SK-N-SH (cell line): Measurements from ENCODE around the gene NAA10. TPM values are rescaled to one million over a fixed set of nuclear protein-coding genes. Genes with fewer than 3 reads are reported as not detected.
A peak's percentile ranks its signal among the peaks of the same experiment; 100 is the strongest.

ENCODE experiments used
- CTCF ChIA-PET: fragments of 300-600, 350-600 bp; formaldehyde crosslinking; extraction: SDS; loops from one replicate; lab custom pipeline; 2021; lab: Yijun Ruan, JAX
- POLR2A ChIA-PET: fragments of 350-600 bp; sonication (Branson Sonifier 250); formaldehyde crosslinking; extraction: SDS; loops from one replicate; lab custom pipeline; 2020; ENCODE audit warnings: antibody characterized with exemption, inconsistent platforms; lab: Yijun Ruan, JAX
- DNase-seq: peaks from one replicate; pipeline ENCODE4 v3.0.0; 2012
- H2AFZ ChIP-seq: fragments of 200-600 bp; sonication (generic); 2 replicates; pipeline ENCODE4 v1.8.1; 2016; ENCODE audit warnings: antibody characterized with exemption, mild to moderate bottlenecking, low read depth
- H3F3A ChIP-seq: fragments of 200-600 bp; sonication (generic); replicated peaks from 2 replicates; pipeline ENCODE3; 2016; ENCODE audit warnings: antibody characterized with exemption, mild to moderate bottlenecking; ENCODE audit not compliant: insufficient read depth
- H3K27ac ChIP-seq, 2 experiments: fragments of 200-500 bp in 1 of 2; fragments of 200-600 bp in 1 of 2; sonication (Bioruptor generic) in 1 of 2; sonication (generic), shearing (Covaris generic) in 1 of 2; 2 replicates each; pipeline versions ENCODE4 v1.5.1 to v1.6.1; 2014 to 2016; ENCODE audit warnings: low read depth in 2 of 2, inconsistent platforms in 1 of 2, low read length in 1 of 2, mild to moderate bottlenecking in 1 of 2, mixed read lengths in 1 of 2
- H3K27me3 ChIP-seq: fragments of 200-600 bp; sonication (generic), shearing (Covaris generic); 2 replicates; pipeline ENCODE4 v1.6.1; 2016; ENCODE audit warnings: mixed run types; ENCODE audit not compliant: insufficient read depth
- H3K36me3 ChIP-seq, 2 experiments: fragments of 200-500 bp in 1 of 2; fragments of 200-600 bp in 1 of 2; sonication (Bioruptor generic) in 1 of 2; sonication (generic) in 1 of 2; replicated peaks in 1 of 2; 2 replicates each; pipeline versions ENCODE3 to v1.5.1; 2014 to 2016; ENCODE audit warnings: low read length in 1 of 2, mild to moderate bottlenecking in 1 of 2; ENCODE audit not compliant: insufficient read depth in 2 of 2, control insufficient read depth in 1 of 2
- H3K4me1 ChIP-seq, 2 experiments: fragments of 200-500 bp in 1 of 2; fragments of 200-600 bp in 1 of 2; sonication (Bioruptor generic) in 1 of 2; sonication (generic), shearing (Covaris generic) in 1 of 2; 2 replicates each; pipeline versions ENCODE4 v1.5.1 to v1.6.1; 2014 to 2016; ENCODE audit warnings: low read depth in 1 of 2, low read length in 1 of 2, mixed run types in 1 of 2; ENCODE audit not compliant: insufficient read depth in 2 of 2, control insufficient read depth in 1 of 2
- H3K4me2 ChIP-seq: fragments of 200-600 bp; sonication (generic), shearing (Covaris generic); 2 replicates; pipeline ENCODE4 v1.6.1; 2017; ENCODE audit warnings: mixed run types
- H3K4me3 ChIP-seq, 2 experiments: fragments of 200-500 bp in 1 of 2; fragments of 200-600 bp in 1 of 2; sonication (Bioruptor generic) in 1 of 2; sonication (generic), shearing (Covaris generic) in 1 of 2; 2 replicates each; pipeline versions ENCODE4 v1.5.1 to v1.8.1; 2014 to 2016; ENCODE audit warnings: low read depth in 2 of 2, inconsistent platforms in 1 of 2, low read length in 1 of 2, mild to moderate bottlenecking in 1 of 2, mixed read lengths in 1 of 2, moderate library complexity in 1 of 2
- H3K79me2 ChIP-seq: fragments of 200-600 bp; sonication (generic); 2 replicates; pipeline ENCODE4 v1.8.1; 2017; ENCODE audit warnings: mild to moderate bottlenecking; ENCODE audit not compliant: insufficient read depth
- H3K9ac ChIP-seq: fragments of 200-600 bp; sonication (generic); 2 replicates; pipeline ENCODE4 v1.6.1; 2017; ENCODE audit warnings: mixed run types
- H3K9me2 ChIP-seq: fragments of 200-600 bp; sonication (generic); 2 replicates; pipeline ENCODE4 v1.6.1; 2017; ENCODE audit warnings: mixed run types
- H3K9me3 ChIP-seq: fragments of 200-600 bp; sonication (generic); 2 replicates; pipeline ENCODE4 v1.6.1; 2017; ENCODE audit warnings: mixed run types, mild to moderate bottlenecking, moderate library complexity
- H4K20me1 ChIP-seq: fragments of 200-600 bp; sonication (generic); 2 replicates; pipeline ENCODE4 v1.6.1; 2017; ENCODE audit warnings: mild to moderate bottlenecking, mixed run types; ENCODE audit not compliant: insufficient read depth
- CHD2 ChIP-seq: fragments of 150-350 bp; IDR thresholded peaks from 2 replicates; pipeline ENCODE4 v1.6.1; 2018; ENCODE audit warnings: low read length; ENCODE audit not compliant: partially characterized antibody
- CTCF ChIP-seq: fragments of 200-600 bp; sonication (generic); IDR thresholded peaks from 2 replicates; pipeline ENCODE4 v1.6.1; 2017; ENCODE audit warnings: antibody characterized with exemption, mild to moderate bottlenecking, moderate library complexity
- ELF1 ChIP-seq: IDR thresholded peaks from 2 replicates; pipeline ENCODE4 v1.4.0; 2012
- FOSL2 ChIP-seq: IDR thresholded peaks from 2 replicates; pipeline ENCODE4 v1.4.0; 2012; ENCODE audit warnings: low read depth, mild to moderate bottlenecking, moderate library complexity, borderline replicate concordance
- FOXJ3 ChIP-seq: sonication (generic); formaldehyde crosslinking; IDR thresholded peaks from 2 replicates; pipeline ENCODE4 v1.5.1; 2020; ENCODE audit warnings: mild to moderate bottlenecking, missing genetic modification reagents
- GABPA ChIP-seq: IDR thresholded peaks from 2 replicates; pipeline ENCODE4 v1.4.0; 2012; ENCODE audit warnings: low read depth, mild to moderate bottlenecking
- IRF3 ChIP-seq: fragments of 150-350 bp; IDR thresholded peaks from 2 replicates; pipeline ENCODE4 v1.6.1; 2016; ENCODE audit warnings: mild to moderate bottlenecking, low read depth, low read length
- JUND ChIP-seq: IDR thresholded peaks from 2 replicates; pipeline ENCODE4 v1.4.0; 2012
- MEF2A ChIP-seq: IDR thresholded peaks from 2 replicates; pipeline ENCODE4 v1.4.0; 2012; ENCODE audit warnings: low read depth, borderline replicate concordance
- MXI1 ChIP-seq: IDR thresholded peaks from 2 replicates; pipeline ENCODE4 v1.6.1; 2012; ENCODE audit warnings: mild to moderate bottlenecking, low read depth, low read length, improper control_type of control experiment
- NRF1 ChIP-seq: IDR thresholded peaks from 2 replicates; pipeline ENCODE4 v1.6.1; 2012; ENCODE audit warnings: low read depth, mild to moderate bottlenecking, low read length
- RAD21 ChIP-seq: IDR thresholded peaks from 2 replicates; pipeline ENCODE4 v1.6.1; 2012; ENCODE audit warnings: mild to moderate bottlenecking, low read length
- RCOR1 ChIP-seq: fragments of 150-350 bp; IDR thresholded peaks from 2 replicates; pipeline ENCODE4 v1.6.1; 2017; ENCODE audit warnings: antibody characterized with exemption, low read length
- RXRA ChIP-seq: IDR thresholded peaks from 2 replicates; pipeline ENCODE4 v1.4.0; 2012; ENCODE audit warnings: low read depth, mild to moderate bottlenecking, borderline replicate concordance
- SIN3A ChIP-seq: IDR thresholded peaks from 2 replicates; pipeline ENCODE4 v1.6.1; 2012; ENCODE audit warnings: low read depth, mild to moderate bottlenecking, low read length, moderate library complexity, borderline replicate concordance
- TAF1 ChIP-seq: IDR thresholded peaks from 2 replicates; pipeline ENCODE4 v1.6.1; 2012; ENCODE audit warnings: low read depth, mild to moderate bottlenecking, low read length, moderate library complexity, borderline replicate concordance
- TCF12 ChIP-seq: IDR thresholded peaks from 2 replicates; pipeline ENCODE4 v1.4.0; 2012
- TEAD4 ChIP-seq: IDR thresholded peaks from 2 replicates; pipeline ENCODE4 v1.4.0; 2012; ENCODE audit warnings: mild to moderate bottlenecking, borderline replicate concordance; ENCODE audit not compliant: insufficient read depth
- YY1 ChIP-seq: IDR thresholded peaks from 2 replicates; pipeline ENCODE4 v1.4.0; 2012; ENCODE audit warnings: low read depth, mild to moderate bottlenecking
- WGBS: methylation state at CpG from one replicate; pipeline ENCODE4 v1.1.6; 2017; ENCODE audit warnings: low lambda C conversion rate; 5-methylcytosine and 5-hydroxymethylcytosine counted together
- polyA plus RNA-seq, 3 experiments: library from polyadenylated mRNA; depleted of rRNA; stranded (reverse); fragments of >200 nt; gene quantifications; 2 replicates each; pipeline ENCODE4 v1.2.3, GENCODE V29; 2012
- TF ChIP-seq, protein P1 (sequence below): IDR thresholded peaks from 2 replicates; pipeline ENCODE4; 2012
- TF ChIP-seq, protein P2 (sequence below): IDR thresholded peaks from 2 replicates; pipeline ENCODE4 v1.4.0; 2012; ENCODE audit warnings: low read depth, borderline replicate concordance

The NAA10 gene
- polyA plus RNA-seq, 1 of the 3 experiments (the other 2 are of a cell fraction) = 229 TPM

DNA sequence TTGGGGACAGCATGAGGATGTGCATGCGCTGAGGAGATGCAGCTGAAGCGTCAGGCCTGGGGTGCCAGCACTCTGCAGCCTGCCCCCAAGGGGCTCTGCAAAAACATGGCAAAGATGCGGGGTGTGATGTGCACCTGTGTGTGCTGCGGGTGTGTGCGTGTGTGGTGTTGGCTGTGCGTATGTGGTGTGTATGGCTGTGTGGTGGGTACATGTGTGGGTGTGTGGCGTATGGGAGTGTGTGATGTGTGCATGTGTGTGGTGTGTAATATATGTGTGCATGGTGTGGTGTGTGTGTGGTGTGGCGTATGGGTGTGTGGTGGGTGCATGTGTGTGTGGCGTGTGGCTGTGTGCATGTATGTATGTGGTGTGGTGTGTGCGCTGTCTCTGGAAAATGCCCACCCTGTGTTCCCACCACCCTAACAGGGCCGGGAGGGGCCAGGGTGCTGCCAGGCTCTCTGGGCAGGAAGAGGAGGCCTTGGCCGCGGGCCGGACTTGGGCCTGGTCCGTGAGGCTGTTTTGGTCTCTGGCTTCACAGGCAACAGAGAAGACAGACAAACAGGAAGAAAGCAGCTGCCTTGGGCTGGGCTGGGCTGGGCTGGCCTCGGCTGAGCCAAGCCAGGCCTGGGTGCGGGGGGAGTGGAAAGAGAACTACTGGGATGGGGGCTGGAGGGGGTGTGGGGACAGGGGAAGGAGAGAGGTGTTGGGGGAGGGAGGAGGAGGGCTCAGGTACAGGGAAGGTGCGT is 31.4 kb downstream of the NAA10 start:
- Histone ChIP-seq H3K4me1 (peaks cover 0 to 33% of the 10 kb centered on the region in 2 experiments; a peak in 1 of 4 replicates), H3K4me2 (no peak overlapping the region), H3K9me2 (no peaks in the 10 kb centered on the region), H3K4me3 (no peak overlapping the region), H3K27ac (peak overlapping the region in 1 of 2 experiments; percentile 64; a peak in 2 of 4 replicates), H3K36me3 (no peaks in the 10 kb centered on the region), H2AFZ (no peak overlapping the region), H3F3A (no peaks in the 10 kb centered on the region), H3K9me3 (no peaks in the 10 kb centered on the region), H3K27me3 (peaks cover 40% of the 10 kb centered on the region), H3K9ac (no peak overlapping the region), H3K79me2 (no peaks in the 10 kb centered on the region), H4K20me1 (no peaks in the 10 kb centered on the region)
- WGBS = 64% methylated on average over 18 of the region's 18 CpGs
- DNase-seq = peak; percentile 54
- CTCF ChIA-PET = interaction anchor here (1.6 to 1.7 kb wide), 2 partner anchors 10 to 84 kb away, joined by 3 to 4 read pairs; no protein-coding TSS in a partner anchor
- TF ChIP-seq SIN3A = no peak
- TF ChIP-seq GABPA = no peak
- no peak for TF ChIP-seq RAD21
- TF ChIP-seq IRF3 = no peak
- TF ChIP-seq FOSL2 = no peak
- no peak for TF ChIP-seq TAF1
- TF ChIP-seq YY1 = no peak
- TF ChIP-seq ELF1 = no peak
- TF ChIP-seq NRF1 = no peak
- POLR2A ChIA-PET = interaction anchor here (0.6 kb wide), 1 partner anchor 24 kb away, joined by 3 read pairs; no protein-coding TSS in a partner anchor

GRCh38 chrX:153902385-153902784 is 32.5 kb downstream of the NAA10 start:
- peak; percentile 59 for DNase-seq
- Histone ChIP-seq H2AFZ (no peak overlapping the region), H3K9me2 (no peaks in the 10 kb centered on the region), H3K9me3 (no peaks in the 10 kb centered on the region), H3K4me2 (no peak overlapping the region), H3F3A (no peaks in the 10 kb centered on the region), H3K27me3 (peaks cover 32% of the 10 kb centered on the region), H3K4me3 (no peak overlapping the region), H3K27ac (peak overlapping the region in 1 of 2 experiments; percentile 0; a peak in 2 of 4 replicates), H3K36me3 (no peaks in the 10 kb centered on the region), H3K9ac (no peak overlapping the region), H3K4me1 (peaks cover 0 to 33% of the 10 kb centered on the region in 2 experiments; a peak in 1 of 4 replicates), H3K79me2 (no peaks in the 10 kb centered on the region), H4K20me1 (no peaks in the 10 kb centered on the region)
- WGBS = 18% methylated on average over 4 of the region's 10 CpGs
- POLR2A ChIA-PET = no interaction called here
- CTCF ChIA-PET = interaction anchor here (1.0 to 1.6 kb wide), 2 partner anchors 9 to 83 kb away, joined by 3 read pairs; no protein-coding TSS in a partner anchor
- TF ChIP-seq RAD21 = no peak
- TF ChIP-seq RXRA = no peak
- no peak for TF ChIP-seq TCF12
- no peak for TF ChIP-seq GABPA
- TF ChIP-seq JUND = no peak
- no peak for TF ChIP-seq MXI1
- no peak for TF ChIP-seq ELF1
- TF ChIP-seq CTCF = no peak
- TF ChIP-seq YY1 = no peak
- no peak for TF ChIP-seq TEAD4
- no peak for TF ChIP-seq RCOR1
- TF ChIP-seq, protein P1, sequence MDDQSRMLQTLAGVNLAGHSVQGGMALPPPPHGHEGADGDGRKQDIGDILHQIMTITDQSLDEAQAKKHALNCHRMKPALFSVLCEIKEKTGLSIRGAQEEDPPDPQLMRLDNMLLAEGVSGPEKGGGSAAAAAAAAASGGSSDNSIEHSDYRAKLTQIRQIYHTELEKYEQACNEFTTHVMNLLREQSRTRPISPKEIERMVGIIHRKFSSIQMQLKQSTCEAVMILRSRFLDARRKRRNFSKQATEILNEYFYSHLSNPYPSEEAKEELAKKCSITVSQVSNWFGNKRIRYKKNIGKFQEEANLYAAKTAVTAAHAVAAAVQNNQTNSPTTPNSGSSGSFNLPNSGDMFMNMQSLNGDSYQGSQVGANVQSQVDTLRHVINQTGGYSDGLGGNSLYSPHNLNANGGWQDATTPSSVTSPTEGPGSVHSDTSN = no peak
- no peak for TF ChIP-seq CHD2
- no peak for TF ChIP-seq FOXJ3 (CRISPR knock-in tag)
- TF ChIP-seq, protein P2, sequence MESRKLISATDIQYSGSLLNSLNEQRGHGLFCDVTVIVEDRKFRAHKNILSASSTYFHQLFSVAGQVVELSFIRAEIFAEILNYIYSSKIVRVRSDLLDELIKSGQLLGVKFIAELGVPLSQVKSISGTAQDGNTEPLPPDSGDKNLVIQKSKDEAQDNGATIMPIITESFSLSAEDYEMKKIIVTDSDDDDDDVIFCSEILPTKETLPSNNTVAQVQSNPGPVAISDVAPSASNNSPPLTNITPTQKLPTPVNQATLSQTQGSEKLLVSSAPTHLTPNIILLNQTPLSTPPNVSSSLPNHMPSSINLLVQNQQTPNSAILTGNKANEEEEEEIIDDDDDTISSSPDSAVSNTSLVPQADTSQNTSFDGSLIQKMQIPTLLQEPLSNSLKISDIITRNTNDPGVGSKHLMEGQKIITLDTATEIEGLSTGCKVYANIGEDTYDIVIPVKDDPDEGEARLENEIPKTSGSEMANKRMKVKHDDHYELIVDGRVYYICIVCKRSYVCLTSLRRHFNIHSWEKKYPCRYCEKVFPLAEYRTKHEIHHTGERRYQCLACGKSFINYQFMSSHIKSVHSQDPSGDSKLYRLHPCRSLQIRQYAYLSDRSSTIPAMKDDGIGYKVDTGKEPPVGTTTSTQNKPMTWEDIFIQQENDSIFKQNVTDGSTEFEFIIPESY = no peak
- no peak for TF ChIP-seq FOSL2
- no peak for TF ChIP-seq MEF2A
